ENCODE data around the gene TRIM65. TPM values are rescaled to one million over a fixed set of nuclear protein-coding genes. Genes with fewer than 3 reads are reported as not detected.

TRIM65 gene
- polyA plus RNA-seq, 4 donors: 6.5 to 17.1 (median 11.3) TPM

- peaks cover 0 to 32% (median 6%) of the 10 kb centered on the region in 3 donors for H3K4me1 ChIP-seq (ENCODE audit: control insufficient read depth in 3 of 3, insufficient read depth in 2 of 3, low read depth in 1 of 3, low read length in 2 of 3)
- peak overlapping the region; percentile 81 to 94 (median 93) for H3K27ac ChIP-seq (ENCODE audit: low read depth in 1 of 3, low read length in 2 of 3)
- DNase-seq (peak; percentile 46 to 68), FAIRE-seq (no peak)
- peaks cover 0 to 12% (median 0%) of the 10 kb centered on the region in 3 donors for H3K27me3 ChIP-seq (ENCODE audit: control insufficient read depth in 3 of 3, insufficient read depth in 3 of 3, low read length in 3 of 3)
- no peaks in the 10 kb centered on the region for H3K9me3 ChIP-seq (ENCODE audit: control insufficient read depth in 2 of 2, insufficient read depth in 1 of 2, low read depth in 1 of 2, low read length in 1 of 2)
- 4 to 15% (median 5%) methylated on average over 37 to 41 of the region's 41 CpGs for WGBS, 3 donors
- peak overlapping the region; percentile 63 to 66 (median 65) for H3K4me3 ChIP-seq (ENCODE audit: low read depth in 1 of 3, low read length in 3 of 3)
- peaks cover 0 to 28% (median 0%) of the 10 kb centered on the region in 3 donors for H3K36me3 ChIP-seq (ENCODE audit: control insufficient read depth in 3 of 3, insufficient read depth in 2 of 3, low read depth in 1 of 3, low read length in 3 of 3)
These were observed 19.6 kb downstream of the TRIM65 start for GRCh38 chr17:75876938-75877751.

- FAIRE-seq (no peak), DNase-seq (peak; percentile 48 to 77)
- whole genome bisulfite sequencing, 3 donors: 4 to 12% (median 7%) methylated on average over 26 of the region's 26 CpGs
- Histone ChIP-seq H3K9me3 (ENCODE audit: control insufficient read depth in 2 of 2, insufficient read depth in 1 of 2, low read depth in 1 of 2, low read length in 1 of 2) (no peaks in the 10 kb centered on the region), H3K27ac (ENCODE audit: low read depth in 1 of 3, low read length in 2 of 3) (peak overlapping the region; percentile 81 to 94 (median 93)), H3K27me3 (ENCODE audit: control insufficient read depth in 3 of 3, insufficient read depth in 3 of 3, low read length in 3 of 3) (peaks cover 0 to 12% (median 0%) of the 10 kb centered on the region in 3 donors), H3K4me1 (ENCODE audit: control insufficient read depth in 3 of 3, insufficient read depth in 2 of 3, low read depth in 1 of 3, low read length in 2 of 3) (peaks cover 0 to 32% (median 6%) of the 10 kb centered on the region in 3 donors), H3K36me3 (ENCODE audit: control insufficient read depth in 3 of 3, insufficient read depth in 2 of 3, low read depth in 1 of 3, low read length in 3 of 3) (peaks cover 0 to 28% (median 0%) of the 10 kb centered on the region in 3 donors), H3K4me3 (ENCODE audit: low read depth in 1 of 3, low read length in 3 of 3) (peak overlapping the region; percentile 63 to 66 (median 65))
These were observed 20.4 kb downstream of the TRIM65 start for GRCh38 chr17:75876190-75876937.

DNA sequence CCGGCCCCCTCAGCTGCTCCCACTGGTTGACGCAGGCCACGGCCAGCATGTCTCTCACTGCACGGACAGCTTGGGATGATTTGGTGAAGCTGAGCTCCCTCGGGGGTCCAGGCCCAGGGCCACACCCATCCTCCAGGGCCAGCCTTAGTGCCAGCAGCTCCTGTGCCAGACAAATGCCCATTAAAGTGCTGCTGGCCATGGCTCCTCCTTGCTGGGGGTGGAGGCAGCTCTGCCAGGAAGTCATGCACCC lies 20.9 kb downstream of the TRIM65 start:
- Histone ChIP-seq H3K27ac (ENCODE audit: low read depth in 1 of 3, low read length in 2 of 3) (peak overlapping the region; percentile 81 to 94 (median 93)), H3K4me3 (ENCODE audit: low read depth in 1 of 3, low read length in 3 of 3) (peak overlapping the region; percentile 63 to 66 (median 65))
- 35 to 48% (median 47%) methylated on average over 5 of the region's 5 CpGs for WGBS, 3 donors

DNA sequence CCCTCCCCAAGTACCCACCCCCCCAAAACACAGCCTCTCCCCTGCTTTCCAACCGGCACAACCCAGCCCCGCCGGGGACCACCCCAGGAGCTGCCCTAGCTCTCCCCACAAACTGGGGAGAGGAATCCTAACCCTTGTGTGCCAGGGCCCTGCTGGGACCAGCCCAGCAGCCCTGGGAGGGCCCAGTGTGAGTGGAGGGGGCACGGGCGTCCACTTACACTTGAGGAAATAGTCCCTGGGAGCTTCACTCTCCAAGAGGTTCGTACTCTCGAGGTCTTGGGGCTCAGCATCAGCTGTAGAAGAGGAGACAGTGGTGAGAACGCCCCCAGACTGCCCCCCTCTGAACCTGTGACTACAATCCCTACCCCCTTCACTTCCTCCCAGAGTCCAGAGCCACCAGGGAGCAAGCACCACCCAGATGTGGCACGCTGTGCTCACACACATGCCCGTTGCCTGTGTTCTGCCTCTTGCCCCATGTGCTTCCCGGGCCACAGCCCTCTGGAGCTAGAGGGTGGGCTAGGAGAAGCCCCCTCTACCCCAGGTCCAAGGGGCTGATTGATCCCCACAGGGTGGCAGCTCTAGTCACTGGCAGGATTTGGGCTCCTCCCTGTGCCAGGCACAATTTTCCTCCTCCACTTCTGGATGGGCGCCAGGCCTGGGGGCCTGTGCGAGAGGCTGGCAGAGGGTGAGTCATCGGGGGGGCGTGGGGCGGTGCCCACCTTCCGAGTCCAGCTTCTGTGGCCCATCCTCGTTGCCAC lies 21.4 kb downstream of the TRIM65 start:
- Histone ChIP-seq H3K27me3 (ENCODE audit: control insufficient read depth in 3 of 3, insufficient read depth in 3 of 3, low read length in 3 of 3) (peaks cover 0 to 12% (median 0%) of the 10 kb centered on the region in 3 donors), H3K9me3 (ENCODE audit: control insufficient read depth in 2 of 2, insufficient read depth in 1 of 2, low read depth in 1 of 2, low read length in 1 of 2) (no peaks in the 10 kb centered on the region), H3K36me3 (ENCODE audit: control insufficient read depth in 3 of 3, insufficient read depth in 2 of 3, low read depth in 1 of 3, low read length in 3 of 3) (peaks cover 0 to 28% (median 0%) of the 10 kb centered on the region in 3 donors), H3K27ac (ENCODE audit: low read depth in 1 of 3, low read length in 2 of 3) (peak overlapping the region in 2 of 3 donors; percentile 81 to 94), H3K4me1 (ENCODE audit: control insufficient read depth in 3 of 3, insufficient read depth in 2 of 3, low read depth in 1 of 3, low read length in 2 of 3) (peaks cover 0 to 32% (median 6%) of the 10 kb centered on the region in 3 donors), H3K4me3 (ENCODE audit: low read depth in 1 of 3, low read length in 3 of 3) (peak overlapping the region in 1 of 3 donors; percentile 65)
- FAIRE-seq: no peak
- no peak for DNase-seq
- 54 to 63% (median 54%) methylated on average over 10 to 18 of the region's 18 CpGs for WGBS, 3 donors

More for the DNA sequence above, 20.9 kb downstream of the TRIM65 start:
- Histone ChIP-seq H3K36me3 (ENCODE audit: control insufficient read depth in 3 of 3, insufficient read depth in 2 of 3, low read depth in 1 of 3, low read length in 3 of 3) (peaks cover 0 to 28% (median 0%) of the 10 kb centered on the region in 3 donors), H3K4me1 (ENCODE audit: control insufficient read depth in 3 of 3, insufficient read depth in 2 of 3, low read depth in 1 of 3, low read length in 2 of 3) (peaks cover 0 to 32% (median 6%) of the 10 kb centered on the region in 3 donors), H3K9me3 (ENCODE audit: control insufficient read depth in 2 of 2, insufficient read depth in 1 of 2, low read depth in 1 of 2, low read length in 1 of 2) (no peaks in the 10 kb centered on the region), H3K27me3 (ENCODE audit: control insufficient read depth in 3 of 3, insufficient read depth in 3 of 3, low read length in 3 of 3) (peaks cover 0 to 12% (median 0%) of the 10 kb centered on the region in 3 donors)
- FAIRE-seq (no peak), DNase-seq (no peak)

GRCh38 chr17:75874323-75875181 lies 22.2 kb downstream of the TRIM65 start:
- no peak for DNase-seq
- Histone ChIP-seq H3K9me3 (ENCODE audit: control insufficient read depth in 2 of 2, insufficient read depth in 1 of 2, low read depth in 1 of 2, low read length in 1 of 2) (no peaks in the 10 kb centered on the region), H3K27me3 (ENCODE audit: control insufficient read depth in 3 of 3, insufficient read depth in 3 of 3, low read length in 3 of 3) (peaks cover 0 to 9% (median 0%) of the 10 kb centered on the region in 3 donors), H3K4me1 (ENCODE audit: control insufficient read depth in 3 of 3, insufficient read depth in 2 of 3, low read depth in 1 of 3, low read length in 2 of 3) (peaks cover 0 to 35% (median 6%) of the 10 kb centered on the region in 3 donors), H3K4me3 (ENCODE audit: low read depth in 1 of 3, low read length in 3 of 3) (no peak overlapping the region), H3K27ac (ENCODE audit: low read depth in 1 of 3, low read length in 2 of 3) (peak overlapping the region in 1 of 3 donors; percentile 85), H3K36me3 (ENCODE audit: control insufficient read depth in 3 of 3, insufficient read depth in 2 of 3, low read depth in 1 of 3, low read length in 3 of 3) (peaks cover 0 to 28% (median 0%) of the 10 kb centered on the region in 3 donors)
- no peak for FAIRE-seq
- 91 to 95% (median 92%) methylated on average over 38 of the region's 38 CpGs for WGBS, 3 donors

- Histone ChIP-seq H3K36me3 (ENCODE audit: control insufficient read depth in 3 of 3, insufficient read depth in 2 of 3, low read depth in 1 of 3, low read length in 3 of 3) (peaks cover 0 to 28% (median 0%) of the 10 kb centered on the region in 3 donors), H3K4me1 (ENCODE audit: control insufficient read depth in 3 of 3, insufficient read depth in 2 of 3, low read depth in 1 of 3, low read length in 2 of 3) (peaks cover 0 to 38% (median 6%) of the 10 kb centered on the region in 3 donors), H3K4me3 (ENCODE audit: low read depth in 1 of 3, low read length in 3 of 3) (no peak overlapping the region), H3K9me3 (ENCODE audit: control insufficient read depth in 2 of 2, insufficient read depth in 1 of 2, low read depth in 1 of 2, low read length in 1 of 2) (no peaks in the 10 kb centered on the region), H3K27ac (ENCODE audit: low read depth in 1 of 3, low read length in 2 of 3) (peak overlapping the region in 1 of 3 donors; percentile 85), H3K27me3 (ENCODE audit: control insufficient read depth in 3 of 3, insufficient read depth in 3 of 3, low read length in 3 of 3) (peaks cover 0 to 2% (median 0%) of the 10 kb centered on the region in 3 donors)
- DNase-seq (no peak), FAIRE-seq (no peak)
- WGBS, 3 donors: 65 to 80% (median 80%) methylated on average over 11 of the region's 11 CpGs
These were observed 23.0 kb downstream of the TRIM65 start for GRCh38 chr17:75873587-75874322.
